Activated naive CD8-positive, alpha-beta T cell treated with anti-CD3 and anti-CD28 coated beads, Interleukin-2, amount 50 U/mL, for 16 hours (primary cell): ENCODE data around the gene LHX3.
"Not testable (repeated sequence)": the region's sequence is repeated elsewhere in the genome, so short reads cannot be mapped to it uniquely, and the experiment has no call there.

Experiments
- DNase-seq: peaks from one replicate; pipeline ENCODE4 v3.0.0-alpha.2; 2020; ENCODE audit warnings: low read depth, low spot score

The LHX3 gene

DNA sequence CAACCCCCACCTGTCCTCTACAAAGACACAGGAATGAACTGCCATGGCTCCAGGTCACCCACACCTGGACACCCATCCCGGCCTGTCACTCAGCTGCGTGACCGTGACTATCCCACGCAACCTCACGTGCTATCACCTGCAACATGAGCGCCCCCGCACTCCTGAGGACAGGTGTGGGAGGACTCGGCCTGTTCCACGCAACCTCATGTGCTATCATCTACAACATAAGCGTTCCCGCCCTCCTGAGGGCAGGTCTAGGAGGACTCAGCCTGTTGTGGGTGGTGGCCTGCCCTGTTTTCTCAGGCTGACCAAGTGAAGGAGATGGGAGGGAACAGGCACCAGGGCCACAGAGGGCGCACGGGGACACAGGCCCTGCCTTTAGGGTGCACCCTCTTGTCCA is 36.6 kb upstream of the LHX3 start:
- no peak for DNase-seq

GRCh38 chr9:136240941-136241340 is 36.0 kb upstream of the LHX3 start:
- no peak for DNase-seq

GRCh38 chr9:136239983-136240330 is 35.0 kb upstream of the LHX3 start:
- no peak for DNase-seq

DNA sequence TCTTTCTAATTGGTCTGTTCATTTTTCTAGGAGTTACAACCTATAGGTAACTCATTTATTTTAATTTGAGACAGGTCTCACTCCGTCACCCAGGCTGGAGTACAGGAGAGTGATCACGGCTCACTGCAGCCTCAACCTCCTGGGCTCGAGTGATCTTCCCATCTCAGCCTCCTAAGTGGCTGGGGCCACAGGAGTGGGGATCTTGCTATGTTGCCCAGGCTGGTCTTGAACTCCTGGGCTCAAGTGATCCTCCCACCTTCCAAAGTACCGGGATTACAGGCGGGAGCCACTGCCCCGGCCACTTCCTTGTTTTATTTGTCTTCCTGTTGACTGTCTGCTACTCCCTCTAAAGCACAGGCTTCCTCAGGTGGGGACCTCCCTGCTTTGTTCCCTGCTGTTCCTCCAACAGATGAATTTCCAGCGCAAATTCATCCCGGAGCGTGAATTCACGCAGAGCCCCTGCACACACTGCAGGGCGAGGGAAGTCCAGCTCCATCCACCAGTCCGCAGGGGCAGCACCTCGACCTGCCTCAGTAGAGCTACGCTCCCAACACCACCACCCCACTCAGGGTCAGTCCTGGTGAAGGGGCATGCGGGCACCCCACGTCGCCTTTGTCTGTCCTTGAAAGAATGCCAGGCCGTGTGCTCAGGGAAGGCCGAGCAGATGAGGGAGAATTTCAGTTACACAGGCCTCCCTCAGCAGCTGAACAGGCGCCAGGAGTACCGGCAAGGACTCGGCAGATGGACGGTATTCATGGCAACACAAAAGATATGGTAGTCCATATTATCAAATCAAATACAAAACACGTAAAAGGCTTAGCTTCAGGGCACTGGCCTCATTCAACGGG is 34.4 kb upstream of the LHX3 start:
- no peak for DNase-seq

GRCh38 chr9:136238342-136238732 is 33.4 kb upstream of the LHX3 start:
- no peak for DNase-seq

DNA sequence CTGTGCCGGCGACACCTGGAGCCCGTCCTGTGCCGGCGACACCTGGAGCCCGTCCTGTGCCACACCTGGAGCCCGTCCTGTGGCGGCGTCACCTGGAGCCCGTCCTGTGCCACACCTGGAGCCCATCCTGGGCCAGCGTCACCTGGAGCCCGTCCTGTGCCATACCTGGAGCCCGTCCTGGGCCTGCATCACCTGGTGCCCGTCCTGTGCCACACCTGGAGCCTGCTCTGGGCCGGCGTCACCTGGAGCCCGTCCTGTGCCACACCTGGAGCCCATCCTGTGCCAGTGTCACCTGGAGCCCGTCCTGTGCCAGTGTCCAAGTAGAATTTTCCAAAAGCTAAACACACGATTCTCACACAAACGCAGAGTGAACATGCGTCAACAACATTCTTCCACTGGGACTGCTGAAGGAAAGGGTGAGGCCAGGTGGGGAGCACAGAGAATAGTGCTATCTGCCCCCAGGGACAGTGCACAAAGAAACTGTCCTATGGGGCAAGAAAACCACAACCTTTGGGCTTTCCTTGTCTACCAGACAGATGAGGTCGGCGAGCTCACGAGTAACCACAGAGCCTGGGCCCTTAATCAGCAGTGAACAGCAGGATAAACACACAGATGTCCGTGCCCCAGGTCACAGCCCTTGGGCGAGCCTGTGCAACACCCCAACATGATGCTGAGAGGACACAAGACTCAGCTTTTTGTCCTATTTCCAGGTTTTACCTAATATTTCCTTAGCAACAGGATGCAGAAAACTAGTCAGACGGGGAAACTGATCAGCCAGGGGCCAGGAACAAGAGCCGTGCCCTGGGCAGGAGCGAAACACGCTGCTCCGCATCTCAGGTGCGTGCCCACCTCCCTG is 32.8 kb upstream of the LHX3 start:
- DNase-seq = no peak

- DNase-seq = not testable (repeated sequence)
Measured at GRCh38 chr9:136236471-136237410, 31.8 kb upstream of the LHX3 start.

DNA sequence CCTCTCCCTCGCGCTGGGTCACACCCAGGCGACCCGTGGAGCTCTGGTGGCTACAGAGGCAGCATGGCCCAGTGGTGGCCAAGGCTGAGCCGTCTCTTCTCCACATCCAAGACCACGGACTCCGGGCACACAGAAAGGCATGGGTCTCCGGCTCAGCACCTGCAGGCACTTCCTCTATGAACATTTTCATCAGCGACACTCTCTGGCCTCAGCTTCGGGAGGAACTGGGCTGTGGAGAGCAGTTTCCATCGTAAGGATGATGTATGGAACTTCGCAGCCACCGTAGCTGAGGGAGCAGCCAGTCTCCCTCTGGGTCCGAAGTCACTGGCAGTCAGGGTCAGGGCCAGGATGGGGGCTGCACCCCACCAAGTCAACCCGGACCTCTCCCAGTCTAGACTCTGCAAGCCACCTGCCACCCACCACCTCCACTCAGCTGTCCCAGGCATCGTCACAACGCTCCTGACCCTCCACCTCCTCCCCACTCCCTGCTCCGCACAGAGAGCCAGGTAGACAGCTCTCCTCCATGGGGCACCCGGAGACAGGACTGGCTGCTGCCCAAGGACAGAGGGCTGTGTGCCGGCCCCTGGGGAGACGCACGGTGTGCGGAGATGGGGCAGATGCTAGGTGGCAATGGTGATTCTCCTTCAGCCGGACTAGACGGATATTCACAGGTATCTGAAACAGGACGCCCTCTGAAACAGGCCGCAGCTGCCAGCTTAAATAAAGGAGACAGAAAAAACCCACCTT is 31.0 kb upstream of the LHX3 start:
- DNase-seq = no peak

DNA sequence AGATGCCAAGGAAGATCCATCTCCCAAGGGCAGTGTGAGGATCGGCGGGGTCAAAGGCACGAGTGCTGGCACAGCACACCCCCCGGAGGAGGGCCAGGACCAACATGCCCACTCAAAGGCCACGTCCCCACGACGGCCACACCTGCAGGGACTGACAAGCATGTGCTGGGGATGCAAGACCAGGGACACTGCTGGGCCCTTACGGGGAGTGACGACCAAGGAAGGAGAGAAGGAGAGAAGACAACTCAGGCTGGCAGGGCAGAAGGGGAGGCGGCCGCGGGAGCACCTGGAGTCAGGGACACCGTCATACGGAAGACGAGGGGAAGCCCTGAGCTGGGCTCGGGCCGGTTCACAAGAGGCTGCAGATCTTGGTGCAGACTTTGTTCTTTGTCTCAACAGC is 30.2 kb upstream of the LHX3 start:
- DNase-seq = no peak

DNA sequence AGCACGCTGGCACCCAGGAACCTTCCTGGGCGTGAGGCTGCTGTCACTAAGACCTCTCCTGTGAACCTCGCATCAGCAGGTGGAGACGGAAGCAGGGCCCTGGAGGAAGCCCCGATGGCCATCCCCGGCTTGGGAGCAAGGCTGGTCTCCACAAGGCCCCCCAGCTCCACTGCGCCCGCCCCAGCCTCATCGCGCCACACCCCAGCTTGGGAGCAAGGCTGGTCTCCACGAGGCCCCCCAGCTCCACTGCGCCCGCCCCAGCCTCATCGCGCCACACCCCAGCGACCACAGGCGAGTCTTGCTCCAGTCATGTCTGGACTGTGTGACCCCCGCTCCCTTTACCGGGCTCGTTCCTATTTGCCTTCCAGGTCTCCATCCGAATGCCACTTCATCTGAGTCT is 29.7 kb upstream of the LHX3 start:
- no peak for DNase-seq

GRCh38 chr9:136233868-136234267 is 28.9 kb upstream of the LHX3 start:
- DNase-seq = no peak

- DNase-seq = no peak
Measured at GRCh38 chr9:136233411-136233810, 28.5 kb upstream of the LHX3 start.

DNA sequence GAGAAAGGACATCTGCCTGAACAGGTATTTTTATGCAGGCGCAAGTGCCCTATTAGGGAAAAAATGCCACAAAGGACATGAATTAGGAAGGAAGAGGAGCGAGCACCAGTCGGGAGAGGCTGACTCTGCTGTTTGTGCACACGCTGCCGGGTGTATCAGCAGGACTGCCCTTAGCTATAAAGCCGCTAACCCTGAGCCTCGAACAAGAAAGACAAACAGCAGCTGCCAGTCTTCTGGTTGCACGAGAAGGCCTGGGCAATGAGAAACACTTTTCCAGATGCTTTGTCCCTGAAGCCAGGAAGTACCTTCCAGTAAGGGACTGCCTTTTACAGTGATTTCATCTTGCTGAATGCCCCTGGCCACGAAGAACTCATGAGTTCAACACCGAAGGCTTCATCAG is 28.0 kb upstream of the LHX3 start:
- no peak for DNase-seq

GRCh38 chr9:136231478-136232297 is 26.8 kb upstream of the LHX3 start:
- DNase-seq = no peak

DNA sequence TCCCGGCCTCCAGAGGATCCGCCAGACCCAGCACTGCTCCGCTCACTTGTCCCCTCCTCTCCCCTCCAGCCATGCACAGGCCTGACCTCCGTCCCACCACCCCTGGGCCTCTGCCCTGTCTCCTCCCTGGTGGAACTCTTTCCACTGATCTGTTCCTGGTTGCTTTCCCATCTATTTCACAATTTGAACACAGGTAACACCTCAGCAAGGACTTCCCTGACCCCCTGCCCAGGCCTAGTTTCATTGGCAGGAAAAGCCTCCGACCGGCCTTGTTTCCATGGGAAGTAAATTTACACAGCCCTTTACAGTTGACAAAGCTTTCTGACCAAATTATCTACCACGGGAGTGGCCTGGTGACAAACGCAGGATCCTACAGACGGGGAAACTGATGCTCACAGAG is 25.8 kb upstream of the LHX3 start:
- DNase-seq = no peak

DNA sequence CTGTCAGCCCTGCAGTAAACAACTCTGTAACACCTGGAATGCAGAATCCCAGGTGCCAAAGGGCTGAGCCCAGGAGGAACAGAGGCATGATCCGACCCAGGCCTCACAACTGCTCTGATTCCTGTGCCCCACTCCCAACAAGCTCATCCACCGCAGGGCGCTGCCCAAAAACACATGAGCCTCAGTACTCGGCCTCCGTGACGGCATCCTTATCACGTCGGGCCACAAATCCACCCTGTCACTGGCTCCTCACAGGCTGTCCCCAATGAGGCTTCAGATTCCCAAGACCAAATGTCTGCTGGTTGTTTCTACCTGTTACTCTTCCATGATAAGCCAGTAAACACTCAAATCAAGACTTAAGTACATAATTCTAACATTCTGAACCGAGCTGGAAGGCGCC is 25.4 kb upstream of the LHX3 start:
- DNase-seq = no peak

DNA sequence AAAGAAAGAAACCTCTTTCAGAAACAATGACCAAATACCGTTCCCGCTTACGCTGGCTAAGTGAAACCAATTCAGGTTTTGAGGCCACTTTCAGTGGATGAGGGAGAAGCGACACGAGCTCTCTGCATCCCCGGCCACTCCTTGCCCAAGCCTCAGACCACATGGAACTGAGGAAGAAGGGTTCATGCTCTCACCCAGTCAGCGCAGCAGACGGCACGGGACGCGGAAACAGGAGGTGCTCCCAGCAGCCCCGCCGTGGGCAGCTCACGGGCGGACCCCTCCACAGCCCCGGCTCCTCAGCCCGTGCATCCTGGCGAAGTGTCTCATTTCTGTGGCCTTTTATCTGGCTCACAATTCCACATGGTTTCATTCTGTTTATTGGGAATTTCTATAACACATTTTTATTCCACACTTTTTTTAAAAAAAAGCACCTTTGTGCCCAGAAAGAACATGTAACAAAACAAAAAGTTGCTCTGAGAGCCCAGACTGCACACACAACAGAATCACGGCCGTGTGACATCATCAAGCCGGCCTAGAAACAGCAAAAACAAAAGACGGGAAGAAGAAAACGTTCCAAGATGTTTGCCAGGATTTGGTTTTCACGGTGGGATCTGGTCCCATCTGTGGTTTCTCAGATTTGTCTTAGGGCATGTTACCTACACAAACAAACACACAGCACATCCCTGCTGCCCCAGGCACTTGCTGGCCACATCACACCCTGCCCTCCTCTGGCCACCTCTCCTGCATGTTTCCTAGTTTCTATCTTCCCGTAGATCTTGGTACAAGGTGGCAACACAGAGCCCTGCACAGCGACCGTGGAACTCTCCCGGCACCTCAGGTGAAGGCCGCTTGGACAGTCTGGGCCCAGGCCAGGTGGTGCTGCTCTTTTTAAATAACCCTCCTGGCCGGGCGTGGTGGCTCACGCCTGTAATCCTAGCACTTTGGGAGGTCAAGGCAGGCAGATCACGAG is 24.5 kb upstream of the LHX3 start:
- no peak for DNase-seq

DNA sequence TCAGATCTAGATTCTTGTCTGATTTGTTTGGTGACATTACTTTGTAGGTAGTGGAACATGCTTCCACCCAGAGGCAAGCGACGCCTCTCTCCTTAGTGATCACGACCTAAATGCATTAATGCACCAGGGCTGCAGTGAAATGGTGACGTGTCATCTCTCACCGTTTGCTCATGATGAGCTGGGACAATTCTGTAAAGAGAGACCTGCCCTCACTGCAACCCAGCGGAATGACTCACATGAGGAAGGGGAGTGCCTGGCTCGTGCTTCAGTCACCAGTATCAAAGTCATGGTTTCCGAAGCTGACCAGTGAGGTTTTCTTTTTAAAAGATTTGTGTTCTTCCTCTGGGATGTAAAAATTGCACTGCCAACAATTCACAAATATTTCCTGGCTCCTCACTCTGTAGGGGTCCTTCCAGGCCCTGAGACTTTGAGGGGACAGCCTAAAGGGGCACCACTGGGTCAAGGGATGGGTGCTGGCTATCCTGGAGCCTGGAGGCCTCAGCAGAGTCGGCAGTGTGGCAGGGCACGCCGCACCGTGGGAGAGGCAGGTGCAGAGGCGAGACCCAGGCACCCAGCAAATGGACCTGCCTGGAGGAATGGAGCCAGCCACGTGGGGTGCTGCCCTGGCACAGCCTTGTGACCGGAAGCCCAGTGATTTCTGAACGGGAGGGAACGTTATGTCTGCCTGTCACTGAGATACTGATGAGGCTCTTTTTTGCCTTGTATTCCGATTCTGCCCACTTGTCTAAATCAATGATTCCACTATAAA is 23.4 kb upstream of the LHX3 start:
- no peak for DNase-seq
